Activated CD4-positive, alpha-beta T cell treated with anti-CD3 and anti-CD28 coated beads, Interleukin-2, amount 50 U/mL, for 4 hours (primary cell): ENCODE measurements around the gene PXMP2.
A peak's percentile ranks its signal among the peaks of the same experiment; 100 is the strongest.

Experiments used
- DNase-seq, 2 experiments: peaks; one replicate each; pipeline ENCODE4 v3.0.0-alpha.2; 2020

PXMP2 gene

GRCh38 chr12:132698341-132698740 is 11.0 kb downstream of the PXMP2 start:
- DNase-seq = no peak

- DNase-seq = no peak
Observed at GRCh38 chr12:132700212-132700822, 12.9 kb downstream of the PXMP2 start.

GRCh38 chr12:132702640-132703039 is 15.3 kb downstream of the PXMP2 start:
- no peak for DNase-seq

GRCh38 chr12:132703641-132704040 is 16.3 kb downstream of the PXMP2 start:
- DNase-seq = no peak

- DNase-seq = no peak
Observed at GRCh38 chr12:132707241-132707640, 19.9 kb downstream of the PXMP2 start.

GRCh38 chr12:132708150-132708549 is 20.8 kb downstream of the PXMP2 start:
- DNase-seq = no peak

GRCh38 chr12:132710043-132710404 is 22.6 kb downstream of the PXMP2 start:
- DNase-seq = no peak

- DNase-seq = peak; percentile 87 to 91
Observed at GRCh38 chr12:132710405-132711079, 23.2 kb downstream of the PXMP2 start, which contains the start of gene PGAM5. TSS of gene PGAM5 (plus strand) at chr12:132710842. CDS start at chr12:132710877, 35 bp downstream.

- DNase-seq = peak in 1 of 2 experiments; percentile 7
Observed at GRCh38 chr12:132711080-132711843, 23.9 kb downstream of the PXMP2 start.

GRCh38 chr12:132713123-132713522 is 25.7 kb downstream of the PXMP2 start:
- DNase-seq = no peak

- no peak for DNase-seq
Observed at GRCh38 chr12:132715874-132716273, 28.5 kb downstream of the PXMP2 start.

GRCh38 chr12:132716356-132716755 is 29.0 kb downstream of the PXMP2 start:
- no peak for DNase-seq

GRCh38 chr12:132717011-132717410 is 29.6 kb downstream of the PXMP2 start:
- no peak for DNase-seq

- no peak for DNase-seq
Observed at GRCh38 chr12:132717531-132718387, 30.4 kb downstream of the PXMP2 start.

GRCh38 chr12:132718644-132719043 is 31.3 kb downstream of the PXMP2 start:
- no peak for DNase-seq

GRCh38 chr12:132719141-132719953 is 32.0 kb downstream of the PXMP2 start:
- DNase-seq = no peak

- no peak for DNase-seq
Observed at GRCh38 chr12:132719954-132720324, 32.6 kb downstream of the PXMP2 start.

- no peak for DNase-seq
Observed at GRCh38 chr12:132720606-132721345, 33.4 kb downstream of the PXMP2 start.

- no peak for DNase-seq
Observed at GRCh38 chr12:132723015-132723763, 35.8 kb downstream of the PXMP2 start.

- DNase-seq = no peak
Observed at GRCh38 chr12:132723764-132724140, 36.4 kb downstream of the PXMP2 start.
